ENCODE measurements around the gene CMTM7. TPM values are rescaled to one million over a fixed set of nuclear protein-coding genes. Genes with fewer than 3 reads are reported as not detected.

CMTM7 gene
- total and polyA plus RNA-seq, 2 experiments from 2014 or later = 32.2 to 93.6 TPM

GRCh38 chr3:32498252-32498651 is 106.6 kb downstream of the CMTM7 start:
- no peak for DNase-seq (ENCODE audit: low spot score)
- peaks cover 6% of the 10 kb centered on the region; the same call in 2 of the 3 replicates for H3K36me3 Mint-ChIP-seq (ENCODE audit: low read depth)
- H3K4me1 ChIP-seq (ENCODE audit: insufficient read depth) = peaks cover 12% of the 10 kb centered on the region
- no peak overlapping the region for H3K4me3 Mint-ChIP-seq
- peaks cover 5% of the 10 kb centered on the region; the same call in 1 of the 2 replicates for H4K20me1 ChIP-seq (replicated peaks; ENCODE audit: insufficient read depth)
- no peak overlapping the region for H3K27ac Mint-ChIP-seq
- no peak overlapping the region for H3K4me3 ChIP-seq
- no peak overlapping the region for H3K4me2 ChIP-seq
- no peak for ATAC-seq
- H3F3A ChIP-seq (replicated peaks; ENCODE audit: low read depth) = 0 out of 2 replicates have a peak, but pooled peaks cover 4% of the 10 kb centered on the region
- H3K79me2 ChIP-seq (replicated peaks; ENCODE audit: insufficient read depth) = peaks cover 78% of the 10 kb centered on the region
- H3K36me3 ChIP-seq (ENCODE audit: insufficient read depth) = no peaks in the 10 kb centered on the region
- H2AFZ ChIP-seq = no peak overlapping the region
- no peaks in the 10 kb centered on the region for H3K27me3 ChIP-seq (ENCODE audit: insufficient read depth)
- TF ChIP-seq STAT1 (IDR thresholded peaks at IDR 0.05; ENCODE audit: unreplicated experiment) (no peak), CREB1 (CRISPR knock-in tag; IDR thresholded peaks at IDR 0.05; ENCODE audit: low read depth) (no peak), ZNF462 (CRISPR knock-in tag; IDR thresholded peaks at IDR 0.05) (no peak)
- TF ChIP-seq, protein P1, sequence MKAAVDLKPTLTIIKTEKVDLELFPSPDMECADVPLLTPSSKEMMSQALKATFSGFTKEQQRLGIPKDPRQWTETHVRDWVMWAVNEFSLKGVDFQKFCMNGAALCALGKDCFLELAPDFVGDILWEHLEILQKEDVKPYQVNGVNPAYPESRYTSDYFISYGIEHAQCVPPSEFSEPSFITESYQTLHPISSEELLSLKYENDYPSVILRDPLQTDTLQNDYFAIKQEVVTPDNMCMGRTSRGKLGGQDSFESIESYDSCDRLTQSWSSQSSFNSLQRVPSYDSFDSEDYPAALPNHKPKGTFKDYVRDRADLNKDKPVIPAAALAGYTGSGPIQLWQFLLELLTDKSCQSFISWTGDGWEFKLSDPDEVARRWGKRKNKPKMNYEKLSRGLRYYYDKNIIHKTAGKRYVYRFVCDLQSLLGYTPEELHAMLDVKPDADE (IDR thresholded peaks at IDR 0.05) = no peak
- no peaks in the 10 kb centered on the region for H3K9me3 Mint-ChIP-seq
- peaks cover 15% of the 10 kb centered on the region for H3K4me1 Mint-ChIP-seq
- no peaks in the 10 kb centered on the region for H3K9me2 ChIP-seq (ENCODE audit: insufficient read depth)
- H3K27ac ChIP-seq (ENCODE audit: low read depth) = no peak overlapping the region
- H3K27me3 Mint-ChIP-seq (ENCODE audit: insufficient read depth, low read depth, poor library complexity) = no peaks in the 10 kb centered on the region

GRCh38 chr3:32498992-32499391 is 107.3 kb downstream of the CMTM7 start:
- Mint-ChIP-seq H3K4me3 (no peak overlapping the region), H3K36me3 (ENCODE audit: low read depth) (peaks cover 6% of the 10 kb centered on the region; the same call in 2 of the 3 replicates), H3K27me3 (ENCODE audit: insufficient read depth, low read depth, poor library complexity) (no peaks in the 10 kb centered on the region), H3K9me3 (no peaks in the 10 kb centered on the region), H3K27ac (no peak overlapping the region), H3K4me1 (peaks cover 21% of the 10 kb centered on the region)
- Histone ChIP-seq H3K4me1 (ENCODE audit: insufficient read depth) (peaks cover 20% of the 10 kb centered on the region), H4K20me1 (replicated peaks; ENCODE audit: insufficient read depth) (0 out of 2 replicates have a peak, but pooled peaks cover 5% of the 10 kb centered on the region), H2AFZ (no peak overlapping the region), H3K4me2 (no peak overlapping the region), H3K27ac (ENCODE audit: low read depth) (no peak overlapping the region), H3K79me2 (replicated peaks; ENCODE audit: insufficient read depth) (peaks cover 70% of the 10 kb centered on the region), H3K4me3 (no peak overlapping the region), H3K9me2 (ENCODE audit: insufficient read depth) (no peaks in the 10 kb centered on the region), H3F3A (replicated peaks; ENCODE audit: low read depth) (peaks cover 4% of the 10 kb centered on the region; the same call in 1 of the 2 replicates), H3K36me3 (ENCODE audit: insufficient read depth) (no peaks in the 10 kb centered on the region), H3K27me3 (ENCODE audit: insufficient read depth) (no peaks in the 10 kb centered on the region)
- ATAC-seq (no peak), DNase-seq (ENCODE audit: low spot score) (no peak)
- no peak for TF ChIP-seq REST (IDR thresholded peaks at IDR 0.05; ENCODE audit: unreplicated experiment)
